RWPE1 (cell line): ENCODE data around the gene HBD.

Source experiments
- CTCF ChIA-PET: fragments of 350-600 bp; sonication (Branson Sonifier 250); formaldehyde crosslinking; extraction: SDS; loops from one replicate; lab custom pipeline; 2021; lab: Yijun Ruan, JAX
- POLR2A ChIA-PET: fragments of 400-600 bp; formaldehyde crosslinking; extraction: SDS; loops from one replicate; lab custom pipeline; 2020; ENCODE audit warnings: antibody characterized with exemption; ENCODE audit not compliant: low non-redundant PET; lab: Yijun Ruan, JAX
- DNase-seq: peaks from one replicate; pipeline ENCODE4 v3.0.0; 2012; ENCODE audit warnings: low spot score
- H3K27ac ChIP-seq: fragments of 450-650 bp; 2 replicates; pipeline ENCODE4 v1.5.1; 2017
- CTCF ChIP-seq: fragments of 450-650 bp; conservative IDR thresholded peaks from 2 replicates; pipeline ENCODE4 v1.5.1; 2017; ENCODE audit warnings: low read depth, mild to moderate bottlenecking

The HBD gene

DNA sequence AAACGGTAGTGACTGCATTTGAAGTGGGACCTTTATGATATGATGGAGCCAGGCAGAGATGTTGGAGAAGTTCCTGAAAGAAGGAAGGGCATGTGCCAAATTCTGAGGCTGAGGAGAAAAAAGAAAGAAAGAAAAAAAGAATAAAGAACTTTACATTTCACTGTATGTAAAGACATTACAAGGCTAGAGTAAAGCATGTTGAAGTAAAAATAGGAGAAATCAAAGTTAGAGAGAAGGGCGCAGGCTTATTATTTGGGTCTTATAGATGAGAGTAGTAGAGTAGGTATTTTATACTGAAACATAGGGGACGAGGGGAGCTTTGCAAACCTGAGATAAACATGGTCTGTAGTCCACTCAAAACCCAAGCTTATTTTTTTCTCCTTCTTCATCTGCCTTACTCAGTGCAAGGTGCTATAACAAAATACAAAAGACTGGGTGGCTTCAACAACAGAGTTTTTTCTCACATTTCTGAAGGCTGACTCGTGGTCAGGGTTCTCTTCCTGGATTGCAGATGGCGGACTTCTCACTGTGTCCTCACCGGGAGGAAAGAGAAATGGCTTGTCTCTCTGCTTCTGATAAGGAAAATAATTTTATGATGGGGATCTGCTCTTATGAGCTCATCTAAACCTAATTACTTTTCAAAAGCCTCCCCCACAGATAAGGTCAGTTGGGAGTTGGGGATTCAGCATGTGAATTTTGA is 12.6 kb upstream of the HBD start:
- ChIA-PET POLR2A (no interaction called here), CTCF (no interaction called here)
- DNase-seq = no peak

GRCh38 chr11:5245155-5245554 is 10.9 kb upstream of the HBD start:
- CTCF ChIA-PET = no interaction called here
- TF ChIP-seq CTCF = no peak
- no peak for DNase-seq
- no peak overlapping the region for H3K27ac ChIP-seq
- POLR2A ChIA-PET = no interaction called here

More for the DNA sequence above, 12.6 kb upstream of the HBD start:
- H3K27ac ChIP-seq = no peak overlapping the region
- TF ChIP-seq CTCF = no peak

DNA sequence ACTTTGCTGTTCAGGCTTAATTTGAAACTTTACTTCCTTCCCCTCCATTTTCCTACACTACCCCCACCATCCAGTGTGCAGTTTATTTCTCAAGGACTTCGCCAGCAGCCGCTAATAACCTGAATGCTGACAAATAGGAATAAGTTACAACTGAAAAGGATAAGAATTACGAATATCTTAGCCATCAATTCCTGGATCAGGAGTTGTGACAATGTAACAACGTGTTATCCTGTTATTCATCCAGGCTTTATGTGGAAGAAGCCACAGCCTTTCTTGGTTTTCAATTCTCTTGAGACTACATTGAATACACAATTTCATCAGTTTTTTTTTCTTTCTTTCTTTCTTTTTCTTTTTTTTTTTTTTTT is 9.5 kb upstream of the HBD start:
- no peak for DNase-seq
- no peak for TF ChIP-seq CTCF
- ChIA-PET POLR2A (no interaction called here), CTCF (no interaction called here)
- no peak overlapping the region for H3K27ac ChIP-seq

DNA sequence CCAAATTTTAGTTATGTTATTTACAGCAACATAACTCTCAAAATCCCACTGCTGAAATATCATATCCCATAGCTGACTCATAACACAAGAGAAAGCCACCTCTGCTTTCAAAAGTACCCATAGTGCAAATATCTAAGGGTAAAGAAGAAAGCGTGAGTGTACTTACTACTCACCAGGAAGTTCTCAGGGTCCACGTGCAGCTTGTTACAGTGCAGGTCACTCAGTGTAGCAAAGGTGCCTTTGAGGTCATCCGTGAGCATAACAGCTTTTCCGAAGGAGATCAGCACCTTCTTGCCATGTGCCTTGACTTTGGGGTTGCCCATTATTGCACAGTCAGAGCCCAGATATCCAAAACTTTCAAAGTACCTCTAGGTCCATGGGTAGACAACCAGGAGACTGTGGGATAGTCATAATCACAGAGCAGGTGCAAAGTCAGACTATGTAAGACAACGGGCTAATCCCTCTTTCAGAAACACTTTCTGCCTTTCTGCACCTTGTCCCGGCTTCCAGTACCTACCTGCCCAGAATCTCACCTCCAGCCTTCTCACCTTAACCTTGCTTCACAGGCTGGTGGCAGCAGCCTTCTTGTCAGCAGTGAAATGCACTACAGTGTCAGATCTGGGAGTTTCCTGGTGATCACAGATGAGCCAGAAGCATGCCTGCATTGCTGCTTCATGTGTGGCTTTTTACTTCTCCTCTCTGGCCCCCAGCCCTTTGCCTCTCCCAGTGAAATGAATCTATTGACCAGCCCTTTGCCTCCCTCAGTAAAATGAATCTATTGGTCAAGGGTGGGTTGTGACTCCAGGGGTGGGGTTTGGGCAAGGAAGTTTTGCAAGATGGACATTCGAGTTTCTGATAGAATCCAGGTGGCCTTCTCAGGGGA is 8.9 kb upstream of the HBD start:
- no peak overlapping the region for H3K27ac ChIP-seq
- POLR2A ChIA-PET = no interaction called here
- DNase-seq = no peak
- no peak for TF ChIP-seq CTCF
- CTCF ChIA-PET = no interaction called here

GRCh38 chr11:5242208-5242607 is 7.9 kb upstream of the HBD start:
- CTCF ChIA-PET = no interaction called here
- TF ChIP-seq CTCF = no peak
- POLR2A ChIA-PET = no interaction called here
- no peak overlapping the region for H3K27ac ChIP-seq
- no peak for DNase-seq

GRCh38 chr11:5241458-5241857 is 7.2 kb upstream of the HBD start:
- POLR2A ChIA-PET = no interaction called here
- CTCF ChIA-PET = no interaction called here
- H3K27ac ChIP-seq = no peak overlapping the region
- TF ChIP-seq CTCF = no peak
- no peak for DNase-seq
